ENCODE results near the gene DGKE. TPM values are rescaled to one million over a fixed set of nuclear protein-coding genes. Genes with fewer than 3 reads are reported as not detected.

The DGKE gene
- total and polyA plus RNA-seq, 2 donors from 2014 or later = 1.9 to 8.7 TPM

DNA sequence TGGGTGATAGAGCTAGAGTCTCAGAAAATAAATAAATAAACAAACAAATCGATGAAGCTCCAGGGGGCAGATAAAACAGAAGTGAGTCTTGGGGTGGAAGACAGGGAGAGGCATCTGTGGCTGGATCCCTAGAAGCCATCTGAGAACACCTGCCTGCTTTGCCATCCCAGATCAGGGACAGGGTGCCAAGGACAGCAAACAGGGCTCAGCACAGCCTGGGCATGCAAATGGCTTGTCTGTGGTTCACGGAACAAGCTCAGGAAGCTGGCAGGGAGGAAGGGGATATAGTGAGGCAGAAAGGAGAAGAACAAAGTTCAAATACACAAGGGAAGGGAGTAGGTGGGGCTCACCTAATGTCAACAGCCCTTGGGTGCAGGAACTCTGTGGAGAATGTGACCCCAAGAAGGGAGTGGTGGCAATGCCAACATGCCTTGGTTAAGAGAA lies 52.4 kb downstream of the DGKE start:
- H3K27me3 ChIP-seq (ENCODE audit: control insufficient read depth, insufficient read depth, low read length) = no peaks in the 10 kb centered on the region
- H3K36me3 ChIP-seq (ENCODE audit: control insufficient read depth in 2 of 3, insufficient read depth in 3 of 3, low read length in 3 of 3) = peaks cover 0 to 14% (median 13%) of the 10 kb centered on the region in 3 donors
- TF ChIP-seq, protein P1, sequence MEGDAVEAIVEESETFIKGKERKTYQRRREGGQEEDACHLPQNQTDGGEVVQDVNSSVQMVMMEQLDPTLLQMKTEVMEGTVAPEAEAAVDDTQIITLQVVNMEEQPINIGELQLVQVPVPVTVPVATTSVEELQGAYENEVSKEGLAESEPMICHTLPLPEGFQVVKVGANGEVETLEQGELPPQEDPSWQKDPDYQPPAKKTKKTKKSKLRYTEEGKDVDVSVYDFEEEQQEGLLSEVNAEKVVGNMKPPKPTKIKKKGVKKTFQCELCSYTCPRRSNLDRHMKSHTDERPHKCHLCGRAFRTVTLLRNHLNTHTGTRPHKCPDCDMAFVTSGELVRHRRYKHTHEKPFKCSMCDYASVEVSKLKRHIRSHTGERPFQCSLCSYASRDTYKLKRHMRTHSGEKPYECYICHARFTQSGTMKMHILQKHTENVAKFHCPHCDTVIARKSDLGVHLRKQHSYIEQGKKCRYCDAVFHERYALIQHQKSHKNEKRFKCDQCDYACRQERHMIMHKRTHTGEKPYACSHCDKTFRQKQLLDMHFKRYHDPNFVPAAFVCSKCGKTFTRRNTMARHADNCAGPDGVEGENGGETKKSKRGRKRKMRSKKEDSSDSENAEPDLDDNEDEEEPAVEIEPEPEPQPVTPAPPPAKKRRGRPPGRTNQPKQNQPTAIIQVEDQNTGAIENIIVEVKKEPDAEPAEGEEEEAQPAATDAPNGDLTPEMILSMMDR (IDR thresholded peaks at IDR 0.05; ENCODE audit: borderline replicate concordance, extremely low read depth, insufficient read depth) = no peak

DNA sequence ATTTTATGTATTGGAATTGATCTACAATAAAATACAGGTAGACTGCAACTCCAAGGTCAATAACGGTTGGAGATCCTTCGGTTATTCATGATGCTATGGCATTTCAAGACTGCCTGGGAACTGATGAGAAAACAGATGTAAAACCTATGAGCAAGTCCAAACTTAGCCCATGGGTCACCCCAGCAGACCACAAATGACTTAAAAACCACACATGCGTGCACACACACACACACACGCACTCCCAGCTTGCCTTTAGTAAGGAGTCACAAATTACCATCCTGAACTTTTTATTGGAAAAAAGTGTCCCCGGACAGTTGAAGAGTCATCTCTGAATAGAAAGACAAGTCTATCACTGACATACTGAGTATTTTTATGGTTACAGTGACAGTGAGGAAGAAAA lies 53.2 kb downstream of the DGKE start:
- DNase-seq (no peak), FAIRE-seq (no peak)
- no peak overlapping the region for H3K9ac ChIP-seq (ENCODE audit: low read length in 3 of 3)
- no peak overlapping the region for H3K4me3 ChIP-seq (ENCODE audit: low read length in 3 of 3)
- no peak overlapping the region for H3K27ac ChIP-seq (ENCODE audit: low read depth in 2 of 2, low read length in 2 of 2)
- intact Hi-C loops (cut with DNase I) = no loop called here
- H3K36me3 ChIP-seq (ENCODE audit: control insufficient read depth in 2 of 3, insufficient read depth in 3 of 3, low read length in 3 of 3) = peaks cover 0 to 19% (median 18%) of the 10 kb centered on the region in 3 donors
- H3K9me3 ChIP-seq (ENCODE audit: control insufficient read depth in 2 of 3, insufficient read depth in 1 of 3, low read length in 3 of 3) = peaks cover 0 to 6% (median 0%) of the 10 kb centered on the region in 3 donors
- no peaks in the 10 kb centered on the region for H3K4me1 ChIP-seq (ENCODE audit: control insufficient read depth in 2 of 3, insufficient read depth in 2 of 3, low read depth in 1 of 3, low read length in 3 of 3)
- TF ChIP-seq, protein P1 (IDR thresholded peaks at IDR 0.05; ENCODE audit: borderline replicate concordance, extremely low read depth, insufficient read depth) = no peak
- no peaks in the 10 kb centered on the region for H3K27me3 ChIP-seq (ENCODE audit: control insufficient read depth, insufficient read depth, low read length)

More for the DNA sequence above, 52.4 kb downstream of the DGKE start:
- Histone ChIP-seq H3K4me3 (ENCODE audit: low read length in 3 of 3) (no peak overlapping the region), H3K9ac (ENCODE audit: low read length in 3 of 3) (no peak overlapping the region), H3K4me1 (ENCODE audit: control insufficient read depth in 2 of 3, insufficient read depth in 2 of 3, low read depth in 1 of 3, low read length in 3 of 3) (no peaks in the 10 kb centered on the region), H3K9me3 (ENCODE audit: control insufficient read depth in 2 of 3, insufficient read depth in 1 of 3, low read length in 3 of 3) (peaks cover 0 to 6% (median 0%) of the 10 kb centered on the region in 3 donors), H3K27ac (ENCODE audit: low read depth in 2 of 2, low read length in 2 of 2) (no peak overlapping the region)
- intact Hi-C loops (cut with DNase I) = no loop called here
- no peak for FAIRE-seq
- no peak for DNase-seq

DNA sequence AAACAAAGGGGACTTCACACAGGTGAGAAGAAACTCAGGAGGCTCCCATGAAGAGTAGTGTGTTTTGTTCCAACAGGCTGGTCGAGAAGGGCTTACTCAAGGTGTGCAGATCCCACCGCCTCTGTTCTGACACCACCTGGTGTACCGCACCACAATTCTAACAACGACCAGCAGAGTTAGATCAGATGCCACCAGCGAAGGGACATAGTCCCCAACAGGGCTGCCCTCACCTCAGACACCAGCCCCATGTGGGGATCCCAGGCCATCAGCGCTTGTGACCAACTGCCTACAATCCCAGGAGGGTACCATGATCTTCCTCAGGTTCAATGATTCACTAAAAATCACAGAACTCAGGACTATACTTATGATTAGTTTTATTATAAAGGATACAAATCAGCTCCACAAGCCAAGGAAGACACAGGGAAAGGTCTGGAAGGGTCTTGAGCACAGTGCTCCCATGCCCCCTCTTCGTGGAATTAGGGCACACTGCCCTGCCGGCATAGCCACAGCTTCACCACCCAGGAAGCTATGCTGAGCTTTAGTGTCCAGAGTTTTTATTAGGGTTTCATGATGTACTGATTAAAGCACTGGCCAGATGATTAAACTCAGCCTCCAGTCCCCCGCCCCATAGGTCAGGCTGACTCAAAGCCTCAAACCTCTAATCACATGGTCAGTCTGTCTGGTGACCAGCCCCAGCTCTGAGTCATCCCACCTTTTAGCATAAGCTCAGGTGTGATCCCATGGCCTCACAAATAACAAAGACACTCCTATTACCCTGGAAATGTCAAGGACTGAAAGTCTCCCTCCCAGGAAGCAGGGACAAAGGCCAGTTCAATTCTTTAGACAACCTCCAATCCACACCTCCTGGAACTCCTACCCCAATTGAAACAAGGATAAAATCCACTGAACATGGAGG lies 53.9 kb downstream of the DGKE start:
- FAIRE-seq (no peak), DNase-seq (no peak)
- Histone ChIP-seq H3K4me1 (ENCODE audit: control insufficient read depth in 2 of 3, insufficient read depth in 2 of 3, low read depth in 1 of 3, low read length in 3 of 3) (no peaks in the 10 kb centered on the region), H3K36me3 (ENCODE audit: control insufficient read depth in 2 of 3, insufficient read depth in 3 of 3, low read length in 3 of 3) (peaks cover 0 to 24% (median 23%) of the 10 kb centered on the region in 3 donors), H3K27me3 (ENCODE audit: control insufficient read depth, insufficient read depth, low read length) (no peaks in the 10 kb centered on the region), H3K9me3 (ENCODE audit: control insufficient read depth in 2 of 3, insufficient read depth in 1 of 3, low read length in 3 of 3) (peaks cover 0 to 6% (median 0%) of the 10 kb centered on the region in 3 donors), H3K27ac (ENCODE audit: low read depth in 2 of 2, low read length in 2 of 2) (no peak overlapping the region), H3K9ac (ENCODE audit: low read length in 3 of 3) (no peak overlapping the region), H3K4me3 (ENCODE audit: low read length in 3 of 3) (no peak overlapping the region)
- intact Hi-C loops (cut with DNase I) = no loop called here
- TF ChIP-seq, protein P1 (IDR thresholded peaks at IDR 0.05; ENCODE audit: borderline replicate concordance, extremely low read depth, insufficient read depth) = no peak
